Transverse colon (tissue), 4 donors: ENCODE data around the gene KLHDC10. TPM values are rescaled to one million over a fixed set of nuclear protein-coding genes. Genes with fewer than 3 reads are reported as not detected.

Experiments used
- DNase-seq: peaks from one replicate; pipeline ENCODE4 v3.0.0-alpha.2; 2019
- H3K27ac ChIP-seq, 4 donors: fragments of 200-600 bp; sonication (generic); 2 replicates each; pipeline ENCODE4 v1.5.1; 2016 to 2018; ENCODE audit warnings: inconsistent platforms in 4 of 4
- H3K27me3 ChIP-seq: fragments of 200-600 bp; sonication (generic); 2 replicates; pipeline ENCODE4 v1.5.1; 2017; ENCODE audit warnings: inconsistent platforms
- H3K36me3 ChIP-seq, 4 donors: fragments of 200-600 bp; sonication (generic); 2 replicates each; pipeline ENCODE4 v1.5.1; 2017 to 2019; ENCODE audit warnings: inconsistent platforms in 4 of 4
- H3K4me1 ChIP-seq, 4 donors: fragments of 200-600 bp; sonication (generic); 2 replicates each; pipeline ENCODE4 v1.5.1; 2017 to 2020; ENCODE audit warnings: inconsistent platforms in 4 of 4
- H3K4me3 ChIP-seq, 4 donors: fragments of 200-600 bp; sonication (generic); 1 replicate in 1 of 4; 2 replicates in 3 of 4; pipeline versions ENCODE4 v1.5.1 to v1.6.1; 2017 to 2019; ENCODE audit warnings: inconsistent platforms in 4 of 4
- H3K9me3 ChIP-seq, 2 donors: fragments of 200-600 bp; sonication (generic); 2 replicates each; pipeline ENCODE4 v1.5.1; 2017 to 2019; ENCODE audit warnings: inconsistent platforms in 2 of 2
- CTCF ChIP-seq, 5 experiments: fragments of 200-600 bp in 3 of 5; fragments of 450-650 bp in 2 of 5; sonication (generic) in 3 of 5; IDR thresholded peaks; 1 replicate in 2 of 5; 2 replicates in 3 of 5; pipeline ENCODE4 v1.5.1; 2016 to 2017; ENCODE audit warnings: antibody characterized with exemption in 5 of 5, inconsistent platforms in 3 of 5, mild to moderate bottlenecking in 2 of 5, moderate library complexity in 1 of 5
- EP300 ChIP-seq: sonication (generic); formaldehyde crosslinking; IDR thresholded peaks from one replicate; pipeline ENCODE4 v1.6.1; 2017; ENCODE audit warnings: antibody characterized with exemption, low read depth
- POLR2A ChIP-seq: fragments of 450-650 bp; IDR thresholded peaks from one replicate; pipeline ENCODE4 v1.6.1; 2016; ENCODE audit warnings: antibody characterized with exemption, mild to moderate bottlenecking, moderate library complexity
- POLR2AphosphoS5 ChIP-seq, 3 donors: sonication (generic); formaldehyde crosslinking; IDR thresholded peaks; one replicate each; pipeline ENCODE4 v1.6.1; 2016; ENCODE audit warnings: antibody characterized with exemption in 3 of 3
- WGBS, 2 donors: methylation state at CpG; one replicate each; pipeline ENCODE4 v1.1.5; 2018; ENCODE audit warnings: low coverage in 1 of 2; 5-methylcytosine and 5-hydroxymethylcytosine counted together
- in situ Hi-C, 4 donors: fragments of 200-750 bp; cut with MboI; loops; one replicate each; pipeline versions ENCODE4 v1.15.0 to v1.15.1; 2017; ENCODE audit warnings: low sequenced_read_pairs in 3 of 4, low pct_ligation_motif_present in 1 of 4, low pct_unique_long_range_greater_than_20kb in 1 of 4
- intact Hi-C: fragments of 100-400 bp; cut with DNase I; formaldehyde crosslinking; loops from one replicate; pipeline ENCODE4 v1.15.1; 2023; ENCODE audit warnings: low total_unique reads
- total RNA-seq, 4 donors: library from RNA; depleted of rRNA; stranded (reverse); fragments of >200 nt; gene quantifications; one replicate each; pipeline ENCODE4 v1.1.0, GENCODE V29; 2016

KLHDC10 gene
- total RNA-seq, 4 donors from 2014 or later = 9.4 to 23.5 (median 15.6) TPM

GRCh38 chr7:130141161-130141883 is 71.0 kb downstream of the KLHDC10 start:
- WGBS, 2 donors = 24 to 37% methylated on average over 3 to 30 of the region's 39 CpGs
- H3K4me3 ChIP-seq = peak overlapping the region; percentile 37 to 72 (median 58)
- H3K4me1 ChIP-seq = peaks cover 13 to 30% (median 24%) of the 10 kb centered on the region in 4 donors
- in situ Hi-C loops (no loop called here), intact Hi-C loops (no loop called here)
- no peak for TF ChIP-seq EP300
- TF ChIP-seq CTCF (IDR thresholded peaks at IDR 0.05) = no peak
- TF ChIP-seq POLR2AphosphoS5 (IDR thresholded peaks at IDR 0.05) = peak in 2 of 3 donors; percentile 66 to 69
- peak; percentile 40 for TF ChIP-seq POLR2A
- peak; percentile 81 for DNase-seq
- H3K9me3 ChIP-seq = no peaks in the 10 kb centered on the region
- H3K36me3 ChIP-seq = no peaks in the 10 kb centered on the region
- peak overlapping the region; percentile 70 to 77 (median 72) for H3K27ac ChIP-seq
- no peaks in the 10 kb centered on the region for H3K27me3 ChIP-seq

DNA sequence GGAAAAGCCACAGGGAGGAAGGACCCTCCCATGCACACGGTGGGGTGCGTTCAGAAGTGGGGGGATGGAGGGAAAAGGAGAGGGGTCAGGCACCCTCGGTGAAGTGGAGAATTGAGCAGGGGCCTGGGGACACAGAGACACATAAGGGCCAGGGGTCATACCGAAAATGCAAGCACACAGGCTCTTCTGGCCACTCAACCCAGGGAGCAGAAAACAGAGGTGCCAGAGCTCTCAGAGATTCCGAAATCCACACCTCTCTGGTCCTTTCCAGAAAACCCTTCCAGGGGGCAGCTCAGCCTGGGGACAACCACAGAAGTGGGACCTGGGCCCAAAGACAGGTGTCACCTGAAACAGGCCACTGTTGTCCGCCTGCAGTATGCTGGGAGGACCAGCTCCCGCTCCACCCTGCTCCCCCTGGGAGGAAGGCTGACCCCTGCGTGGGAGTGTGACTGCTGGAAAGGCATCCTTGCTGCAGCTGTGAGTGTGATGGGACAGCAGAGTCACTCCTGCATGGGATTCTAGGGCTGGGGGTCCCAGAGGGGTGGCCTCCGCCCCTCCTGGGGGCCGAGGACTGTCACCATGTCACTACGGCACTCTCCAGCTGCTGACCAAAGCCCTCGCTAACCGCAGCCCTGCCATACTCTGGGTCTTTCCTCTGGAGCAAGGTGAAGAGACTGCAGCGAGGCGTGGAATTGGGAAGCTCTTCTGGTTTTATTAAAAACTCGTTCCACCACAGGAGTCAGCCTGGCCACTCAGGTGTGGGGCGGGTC is 71.7 kb downstream of the KLHDC10 start:
- Histone ChIP-seq H3K27me3 (no peaks in the 10 kb centered on the region), H3K27ac (peak overlapping the region; percentile 70 to 77 (median 72)), H3K4me3 (peak overlapping the region; percentile 37 to 72 (median 58)), H3K9me3 (no peaks in the 10 kb centered on the region), H3K36me3 (no peaks in the 10 kb centered on the region), H3K4me1 (peaks cover 13 to 30% (median 24%) of the 10 kb centered on the region in 4 donors)
- in situ Hi-C loops = no loop called here
- DNase-seq = no peak
- 15 to 72% methylated on average over 5 to 17 of the region's 17 CpGs for WGBS, 2 donors
- TF ChIP-seq CTCF (IDR thresholded peaks at IDR 0.05) (no peak), EP300 (no peak), POLR2A (no peak), POLR2AphosphoS5 (IDR thresholded peaks at IDR 0.05) (no peak)
- intact Hi-C loops = no loop called here

DNA sequence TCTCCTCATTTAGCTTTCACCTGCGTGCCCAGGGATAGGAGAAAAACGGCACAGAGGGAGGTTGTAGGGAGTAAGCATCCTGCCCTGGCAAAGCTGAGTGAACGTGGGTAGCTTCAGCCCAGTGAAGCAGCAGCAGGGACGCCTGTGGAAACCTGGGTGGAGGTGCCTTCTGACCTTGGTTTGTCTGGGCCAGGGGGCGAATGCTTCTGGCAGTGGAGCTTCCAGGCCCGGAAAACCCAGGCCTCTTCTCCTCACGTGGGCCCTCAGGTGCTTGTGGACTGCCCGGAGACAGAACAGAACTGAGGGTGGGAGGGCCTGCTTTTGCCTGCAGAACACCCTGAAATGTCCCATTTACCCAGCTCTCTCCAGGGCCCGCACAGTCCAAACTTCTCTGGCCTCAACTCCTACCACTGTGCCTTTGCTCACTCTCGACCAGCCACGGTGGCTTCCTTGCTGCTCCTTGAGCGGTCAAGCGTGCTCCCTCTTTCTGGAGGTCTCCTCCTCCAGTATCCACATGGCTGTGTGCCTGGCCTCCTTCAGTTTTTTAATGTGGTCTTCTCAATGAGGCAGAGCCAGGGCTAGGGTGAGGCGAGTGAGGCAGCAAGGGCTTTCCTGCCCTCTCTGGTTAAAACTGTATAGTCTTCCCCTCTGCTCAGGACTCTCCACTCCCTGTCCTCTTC is 72.5 kb downstream of the KLHDC10 start:
- Histone ChIP-seq H3K27me3 (no peaks in the 10 kb centered on the region), H3K4me1 (peaks cover 13 to 30% (median 24%) of the 10 kb centered on the region in 4 donors), H3K4me3 (no peak overlapping the region), H3K27ac (peak overlapping the region in 1 of 4 donors; percentile 70), H3K9me3 (no peaks in the 10 kb centered on the region), H3K36me3 (no peaks in the 10 kb centered on the region)
- WGBS, 2 donors = 72 to 85% methylated on average over 4 to 14 of the region's 14 CpGs
- no peak for TF ChIP-seq POLR2AphosphoS5 (IDR thresholded peaks at IDR 0.05)
- TF ChIP-seq POLR2A = no peak
- TF ChIP-seq EP300 = no peak
- no peak for DNase-seq
- in situ Hi-C loops = no loop called here
- intact Hi-C loops = no loop called here

DNA sequence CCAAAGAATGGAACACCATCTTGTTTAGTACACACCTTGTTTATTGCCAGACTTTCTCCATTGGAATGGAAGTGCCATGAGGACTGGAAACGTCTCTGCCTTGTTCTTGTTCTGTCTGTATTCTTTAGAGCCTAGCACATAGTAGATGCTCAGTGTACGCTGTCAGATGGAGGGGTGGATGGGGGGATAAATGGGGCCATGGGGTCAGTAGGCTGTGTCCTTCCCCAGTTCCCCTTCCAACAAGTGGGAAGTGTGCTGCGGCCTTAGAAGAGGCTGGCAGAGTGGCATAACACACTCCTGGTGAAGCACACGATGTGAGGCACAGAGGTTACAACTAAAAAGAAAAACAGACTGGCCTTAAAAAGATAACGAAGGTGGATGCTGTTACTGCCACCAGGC is 73.0 kb downstream of the KLHDC10 start:
- 92 to 95% methylated on average over 2 to 5 of the region's 5 CpGs for WGBS, 2 donors
- H3K27me3 ChIP-seq = no peaks in the 10 kb centered on the region
- in situ Hi-C loops (no loop called here), intact Hi-C loops (no loop called here)
- H3K4me1 ChIP-seq = peaks cover 13 to 30% (median 24%) of the 10 kb centered on the region in 4 donors
- TF ChIP-seq POLR2AphosphoS5 (IDR thresholded peaks at IDR 0.05) (no peak), POLR2A (no peak), CTCF (IDR thresholded peaks at IDR 0.05) (no peak), EP300 (no peak)
- no peaks in the 10 kb centered on the region for H3K9me3 ChIP-seq
- no peak for DNase-seq
- H3K4me3 ChIP-seq = no peak overlapping the region
- peak overlapping the region in 1 of 4 donors; percentile 62 for H3K27ac ChIP-seq
- H3K36me3 ChIP-seq = no peaks in the 10 kb centered on the region
